COR-L47 (cell line): ENCODE results near the gene KRTDAP.
"Not testable (repeated sequence)": the region's sequence is repeated elsewhere in the genome, so short reads cannot be mapped to it uniquely, and the experiment has no call there.

ENCODE experiments used
- DNase-seq: peaks from one replicate; lab custom pipeline; 2025; lab: John Stamatoyannopoulos, UW

KRTDAP gene

DNA sequence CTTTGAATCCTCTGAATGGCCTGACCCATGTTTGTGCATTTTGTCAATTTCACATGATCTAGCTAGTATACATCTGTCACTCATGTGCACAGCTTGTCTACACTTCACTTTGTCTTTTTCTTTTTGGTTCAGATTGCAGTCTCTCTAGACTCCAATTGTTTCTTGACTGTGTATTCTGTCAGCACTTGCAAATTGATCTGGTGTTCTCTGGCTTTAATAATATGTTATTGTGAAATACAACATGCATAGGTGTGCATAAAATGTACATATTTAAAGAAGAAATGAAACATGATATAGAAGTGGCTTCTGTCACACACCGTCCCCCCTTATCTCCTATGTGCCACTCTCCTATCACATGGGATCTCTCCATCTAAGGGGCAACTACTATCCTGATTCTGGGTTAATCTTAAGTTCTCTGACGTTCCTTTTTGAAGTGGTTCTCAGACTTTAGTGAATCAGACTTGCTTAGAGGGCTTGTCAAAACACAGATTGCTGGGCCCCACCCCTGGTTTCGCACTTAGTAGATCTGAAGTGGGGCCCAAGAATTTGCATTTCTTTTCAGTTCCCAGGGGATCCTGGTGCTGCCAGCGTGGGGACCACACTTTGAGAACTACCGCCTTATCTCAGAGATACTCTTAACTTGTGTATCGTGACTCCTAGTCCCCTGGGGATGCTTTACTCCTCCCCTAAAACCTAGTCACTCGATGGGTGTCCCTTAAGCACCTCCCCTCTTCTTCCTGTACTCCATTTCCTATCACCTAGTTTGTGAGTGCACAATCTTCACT, 5.8 kb downstream of the KRTDAP start:
- DNase-seq: no peak

DNA sequence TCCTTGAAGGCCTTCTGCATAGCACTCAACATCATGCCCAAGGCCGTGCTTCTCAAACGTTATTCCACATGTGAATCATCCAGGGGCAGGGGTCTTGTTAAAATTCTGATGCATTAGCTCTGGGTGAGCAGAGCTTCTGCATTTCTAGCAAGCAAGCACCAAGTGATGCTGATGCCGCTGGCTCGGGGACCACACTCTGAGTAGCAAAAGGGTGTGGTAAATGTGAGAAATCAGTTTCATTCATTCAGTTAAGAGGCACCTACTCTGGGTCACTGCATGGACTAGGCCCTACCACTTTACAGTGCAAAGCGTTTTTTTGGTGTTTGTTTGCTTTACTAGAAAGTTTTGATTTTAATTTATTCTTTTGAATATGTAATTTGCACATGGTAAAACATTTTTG, 7.2 kb downstream of the KRTDAP start:
- DNase-seq: no peak

GRCh38 chr19:35478794-35479677, 11.2 kb downstream of the KRTDAP start:
- DNase-seq: peak; percentile 41

DNA sequence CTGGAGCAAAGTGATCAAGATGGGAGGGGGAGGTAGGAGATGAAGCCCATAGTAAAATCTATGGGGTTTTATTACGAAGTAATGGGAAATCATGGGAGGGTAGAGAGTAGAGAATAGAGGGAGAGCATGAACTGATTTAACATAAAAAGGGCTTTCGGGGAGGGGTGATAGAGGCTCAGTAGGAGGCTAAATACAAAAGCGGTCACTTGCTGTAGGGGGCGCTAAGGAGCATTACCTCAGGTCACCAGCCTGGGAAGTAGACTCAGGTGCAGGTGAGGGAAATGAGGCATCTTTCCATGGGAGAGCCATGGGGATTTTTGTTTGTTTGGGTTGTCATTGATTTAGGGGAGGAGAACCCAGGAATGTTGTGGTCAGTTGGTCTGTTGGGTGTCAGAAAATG, 14.1 kb downstream of the KRTDAP start:
- no peak for DNase-seq

DNA sequence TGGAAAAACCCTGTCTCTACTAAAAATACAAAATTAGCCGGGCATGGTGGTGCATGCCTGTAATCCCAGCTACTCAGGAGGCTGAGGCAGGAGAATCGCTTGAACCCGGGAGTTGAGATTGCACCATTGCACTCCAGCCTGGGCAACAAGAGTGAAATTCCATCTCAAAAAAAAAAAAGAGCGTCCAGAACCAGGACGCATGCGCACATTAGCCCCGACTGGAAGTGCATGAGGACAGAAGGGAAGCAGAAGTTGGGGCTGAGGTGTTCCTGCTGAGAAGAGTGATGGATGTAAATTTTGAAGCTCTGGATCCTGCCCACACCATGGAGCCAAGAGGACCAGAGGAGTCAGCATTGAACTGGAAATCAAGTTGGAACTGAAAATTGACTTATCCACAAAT, 15.7 kb downstream of the KRTDAP start:
- not testable (repeated sequence) for DNase-seq

GRCh38 chr19:35474104-35474503, 16.2 kb downstream of the KRTDAP start:
- DNase-seq: no peak

DNA sequence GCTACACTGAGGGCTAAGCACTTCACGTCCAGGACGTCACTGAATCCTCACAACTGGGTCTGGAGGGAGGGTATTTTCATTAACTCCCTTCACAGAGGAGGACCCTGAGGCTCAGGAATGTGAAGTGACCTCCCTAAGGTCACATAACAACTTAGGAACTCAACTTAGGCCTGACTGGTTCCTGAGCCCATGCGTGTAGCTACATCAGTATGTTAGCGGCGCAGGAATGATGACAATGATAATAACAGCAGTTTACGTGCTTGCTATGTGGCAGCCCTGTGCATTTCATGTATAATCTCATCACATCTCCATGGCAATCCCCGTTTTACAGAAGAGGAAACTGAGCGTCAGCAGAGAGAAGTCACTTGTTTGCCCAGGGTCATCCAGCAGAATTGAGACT, 18.3 kb downstream of the KRTDAP start:
- DNase-seq: no peak

DNA sequence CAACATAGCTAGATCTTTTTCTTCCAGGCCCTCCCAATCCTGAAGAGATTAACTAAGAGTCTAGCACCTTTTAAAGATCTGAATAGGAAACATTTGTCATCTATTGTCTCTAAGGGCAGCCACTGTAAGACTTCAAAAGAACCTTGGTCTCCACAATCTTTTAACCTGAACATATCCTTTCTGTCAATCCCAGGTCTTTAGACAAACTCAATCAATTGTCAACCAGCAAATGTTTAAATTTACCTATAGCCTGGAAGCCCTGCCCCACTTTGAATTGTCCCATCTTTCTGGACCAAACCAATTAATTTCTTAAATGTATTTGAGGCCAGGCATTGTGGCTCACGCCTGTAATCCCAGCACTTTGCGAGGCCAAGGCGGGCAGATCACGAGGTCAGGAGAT, 19.2 kb downstream of the KRTDAP start:
- DNase-seq: not testable (repeated sequence)

DNA sequence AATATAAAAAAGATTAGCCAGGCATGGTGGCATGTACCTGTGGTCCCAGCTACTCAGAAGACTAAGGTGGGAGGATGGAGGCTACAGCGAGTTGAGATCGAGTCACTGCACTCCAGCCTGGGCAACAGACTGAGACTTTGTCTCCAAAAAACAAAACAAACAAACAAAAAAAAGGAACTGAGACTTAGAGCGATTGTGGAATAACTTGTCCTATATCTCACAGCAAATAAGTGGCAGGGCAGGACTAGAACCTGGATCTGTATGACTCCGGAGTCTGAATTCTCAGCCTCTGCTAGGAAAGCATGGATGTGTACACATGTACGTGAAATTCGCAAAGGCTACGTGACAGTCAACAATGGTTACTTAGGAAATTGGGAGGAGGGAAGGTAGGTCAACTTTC, 20.1 kb downstream of the KRTDAP start:
- no peak for DNase-seq

GRCh38 chr19:35468637-35469036, 21.6 kb downstream of the KRTDAP start:
- DNase-seq: no peak

DNA sequence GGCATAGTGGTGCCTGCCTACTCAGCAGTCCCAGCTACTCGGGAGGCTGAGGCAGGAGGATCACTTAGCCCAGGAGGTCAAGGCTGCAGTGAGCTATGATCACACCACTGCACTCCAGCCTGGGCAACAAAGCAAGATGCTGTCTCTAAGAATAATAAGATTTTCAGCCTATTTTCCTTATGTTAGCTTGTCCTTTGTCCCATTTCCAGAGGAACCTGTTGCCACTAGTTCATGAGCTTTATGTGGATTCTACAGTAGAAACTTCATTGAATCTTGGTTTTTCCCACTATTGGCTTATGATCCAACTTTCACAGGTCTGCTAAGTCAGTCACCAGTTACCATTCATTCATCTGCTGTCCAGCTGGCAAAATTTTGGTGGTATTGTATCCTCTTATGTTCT, 24.0 kb downstream of the KRTDAP start:
- DNase-seq: no peak

DNA sequence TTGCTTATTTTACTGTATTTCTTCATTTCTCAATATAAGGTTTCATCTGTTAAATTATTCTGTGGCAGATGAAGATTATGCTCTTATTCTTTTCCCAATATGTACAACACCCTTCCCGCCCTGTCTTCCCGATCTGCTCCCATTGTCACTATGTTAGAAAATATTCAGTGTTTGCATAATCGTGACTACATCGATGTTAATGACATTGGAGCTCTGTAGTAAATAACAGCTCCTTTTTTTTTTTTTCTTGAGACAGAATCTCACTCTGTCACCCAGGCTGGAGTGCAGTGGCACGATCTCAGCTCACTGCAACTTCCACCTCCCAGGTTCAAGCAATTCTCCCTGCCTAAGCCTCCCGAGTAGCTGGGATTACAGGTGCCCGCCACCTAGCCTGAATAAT, 27.3 kb downstream of the KRTDAP start:
- not testable (repeated sequence) for DNase-seq

DNA sequence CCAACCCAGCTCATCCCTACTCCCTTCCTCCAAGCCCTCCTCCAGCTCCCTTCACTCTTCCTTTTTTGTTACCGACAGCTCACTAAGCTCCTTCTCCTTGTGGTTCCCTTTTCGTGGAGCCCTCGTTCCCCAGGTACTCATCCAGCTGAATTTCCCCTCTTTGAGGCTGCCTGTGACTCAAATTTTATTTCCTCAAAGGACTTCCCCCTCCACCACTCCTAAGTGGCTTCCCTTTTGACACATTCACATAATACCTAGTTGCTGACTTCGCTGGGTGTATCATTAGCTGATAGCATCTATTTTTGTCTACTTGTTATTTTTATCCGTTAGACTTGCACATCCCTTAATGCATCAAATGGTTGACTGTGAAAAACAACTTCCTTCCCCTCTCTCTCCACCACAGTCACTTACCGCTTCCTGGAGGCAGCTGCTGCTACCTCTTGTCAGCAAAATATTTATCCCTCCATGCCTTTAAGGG, 27.7 kb downstream of the KRTDAP start:
- no peak for DNase-seq

DNA sequence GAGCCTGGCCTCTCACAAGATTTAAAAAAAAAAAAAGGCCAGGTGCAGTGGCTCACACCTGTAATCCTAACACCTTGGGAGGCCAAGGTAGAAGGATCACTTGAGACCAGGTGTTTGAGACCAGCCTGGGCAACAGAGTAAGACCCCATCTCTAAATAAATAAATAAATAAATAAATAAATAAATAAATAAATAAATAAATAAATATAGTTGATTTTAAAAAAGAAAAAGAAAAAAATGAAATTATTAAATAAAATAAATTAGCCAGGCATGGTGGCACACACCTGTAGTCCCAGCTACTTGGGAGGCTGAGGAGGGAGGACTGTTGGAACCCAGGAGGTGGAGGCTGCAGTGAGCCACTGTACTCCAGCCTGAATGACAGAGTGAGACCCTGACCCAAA, 28.5 kb downstream of the KRTDAP start:
- DNase-seq: not testable (repeated sequence)

- DNase-seq: no peak
These were observed 29.2 kb downstream of the KRTDAP start for GRCh38 chr19:35461060-35461459.

DNA sequence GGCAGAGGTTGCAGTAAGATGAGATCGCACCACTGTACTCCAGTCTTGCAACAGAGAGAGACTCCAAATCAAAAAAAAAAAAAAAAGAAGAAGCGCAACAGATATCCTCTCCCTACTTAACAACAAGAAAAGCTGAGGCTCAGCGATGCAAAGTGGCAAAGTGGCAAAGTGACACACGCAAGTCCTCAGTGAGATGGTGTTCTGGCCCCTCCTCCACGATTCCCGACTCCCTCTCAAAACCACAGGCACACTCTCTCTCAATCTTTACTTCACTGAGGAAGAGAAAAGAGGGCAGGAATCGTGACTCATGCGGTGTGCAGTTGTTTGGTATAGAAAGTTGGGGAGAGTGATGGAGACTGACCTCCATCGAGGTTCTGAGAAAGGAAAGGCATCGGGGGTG, 29.7 kb downstream of the KRTDAP start:
- no peak for DNase-seq

DNA sequence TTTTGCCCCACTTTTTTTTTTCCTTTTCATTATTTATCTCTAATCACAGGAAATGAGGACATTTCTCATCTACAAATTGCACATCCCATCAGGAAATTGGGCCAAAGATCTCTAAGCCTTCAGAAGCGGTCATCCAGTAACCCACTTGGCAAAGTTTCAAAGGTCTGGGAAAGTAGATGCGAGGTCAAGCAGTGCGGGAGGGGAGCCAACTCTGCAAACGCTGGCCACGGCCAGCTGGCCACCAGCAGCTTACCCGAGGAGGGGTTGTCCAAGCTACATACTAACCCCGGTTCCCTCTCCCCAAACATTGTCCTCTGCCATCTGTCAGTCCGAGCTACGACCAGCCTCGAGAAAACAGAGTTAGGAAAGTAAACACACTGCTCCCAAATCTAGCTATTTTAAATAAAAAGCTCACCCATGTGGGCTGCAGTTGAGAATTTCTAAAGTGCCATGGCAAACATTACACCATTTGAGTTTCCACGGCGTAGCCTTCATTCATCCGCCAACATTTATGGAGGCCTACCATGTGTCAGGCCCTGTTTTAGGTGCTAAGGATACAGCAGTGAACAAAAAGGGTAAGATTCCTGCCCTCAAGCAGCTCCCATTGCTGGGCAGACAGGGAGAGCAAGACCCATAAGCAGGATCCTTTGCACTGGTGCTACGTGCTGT, 30.7 kb downstream of the KRTDAP start:
- no peak for DNase-seq

GRCh38 chr19:35458731-35459391, 31.4 kb downstream of the KRTDAP start:
- no peak for DNase-seq

DNA sequence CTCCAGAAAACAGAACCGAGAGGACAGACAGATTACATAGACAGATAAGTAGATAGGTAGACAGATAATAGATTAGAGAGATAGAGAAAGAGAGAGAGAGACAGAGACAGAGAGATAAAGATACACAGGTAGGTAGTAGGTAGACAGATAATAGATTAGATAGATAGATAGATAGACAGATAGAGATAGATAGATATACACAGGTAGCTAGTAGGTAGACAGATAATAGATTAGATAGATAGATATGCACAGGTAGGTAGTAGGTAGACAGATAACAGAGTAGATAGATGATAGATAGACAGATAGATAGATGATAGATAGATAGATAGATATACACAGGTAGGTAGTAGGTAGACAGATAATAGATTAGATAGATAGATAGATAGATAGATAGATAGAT, 32.1 kb downstream of the KRTDAP start:
- DNase-seq: no peak

DNA sequence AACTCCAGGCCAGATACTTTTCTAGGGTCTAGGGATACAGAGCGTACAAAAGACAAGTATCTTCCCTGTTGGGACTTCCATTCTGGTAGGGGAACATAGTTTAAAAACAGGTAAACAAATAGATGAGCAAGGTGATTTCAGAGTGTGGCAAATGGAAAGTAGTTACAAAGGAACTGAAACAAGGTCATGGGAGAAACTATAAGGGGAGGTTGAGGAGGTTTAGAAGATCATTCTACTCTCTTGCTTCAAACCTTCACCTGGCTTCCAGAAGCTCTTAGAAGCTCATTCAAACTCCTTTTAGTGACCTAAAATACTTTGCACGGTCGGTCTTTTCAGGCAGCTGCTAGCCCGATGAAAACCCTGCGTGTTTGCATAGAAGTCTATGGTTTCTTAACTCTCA, 33.1 kb downstream of the KRTDAP start:
- no peak for DNase-seq

DNA sequence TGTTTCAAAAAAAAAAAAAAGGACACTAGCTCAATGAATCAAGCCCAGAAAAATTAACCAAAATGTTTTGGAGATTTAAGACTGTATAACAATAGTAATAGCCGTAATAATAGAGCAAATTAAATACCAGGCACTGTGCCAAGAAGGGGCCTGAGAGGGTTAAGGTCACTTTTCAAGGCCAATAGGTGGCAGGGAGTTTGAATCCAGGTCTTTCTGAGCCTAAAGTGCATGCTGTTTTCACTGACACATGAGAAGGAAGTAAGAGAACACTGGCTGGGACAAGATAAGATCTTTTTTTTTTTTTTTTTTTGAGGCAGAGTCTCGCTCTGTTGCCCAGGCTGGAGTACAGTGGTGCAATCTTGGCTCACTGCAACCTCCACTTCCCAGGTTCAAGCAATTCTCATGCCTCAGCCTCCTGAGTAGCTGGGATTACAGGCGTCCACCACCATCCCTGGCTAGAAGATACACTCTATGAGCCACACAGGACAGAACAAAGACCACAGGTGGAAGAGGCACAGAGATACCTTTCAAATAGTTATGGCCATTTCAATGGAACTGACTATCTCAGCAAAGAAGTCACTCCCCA, 34.6 kb downstream of the KRTDAP start:
- DNase-seq: no peak

DNA sequence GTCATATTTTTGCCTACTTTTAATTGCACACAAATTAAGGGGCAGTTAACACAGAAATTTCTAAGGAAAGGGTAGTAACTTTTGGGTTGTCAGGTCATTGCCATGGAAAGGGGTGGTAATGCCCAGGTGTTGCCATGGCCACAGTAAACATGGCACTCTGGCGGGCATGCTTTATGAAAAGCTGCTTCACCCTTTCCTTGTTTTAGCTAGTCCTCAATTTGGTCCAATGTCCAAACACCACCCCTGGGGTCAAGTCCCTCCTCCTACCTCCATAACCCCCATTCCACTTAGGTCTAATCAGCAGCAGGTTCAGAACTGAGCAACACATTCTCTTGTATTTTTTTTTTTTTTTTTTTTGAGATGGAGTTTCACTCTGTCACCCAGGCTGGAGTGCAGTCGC, 35.6 kb downstream of the KRTDAP start:
- no peak for DNase-seq
